Measurements from ENCODE around the gene FSIP1. TPM values are rescaled to one million over a fixed set of nuclear protein-coding genes. Genes with fewer than 3 reads are reported as not detected.

Gene FSIP1
- total RNA-seq, 1 donor: 3.6 TPM

- no peaks in the 10 kb centered on the region for H3K9me3 ChIP-seq (ENCODE audit: low read depth, low read length)
- no peak overlapping the region for H3K4me3 ChIP-seq (ENCODE audit: insufficient read depth, low read length)
- no peak overlapping the region for H3K27ac ChIP-seq (ENCODE audit: low read depth, low read length)
- no peak for DNase-seq (ENCODE audit: insufficient read length, low spot score, missing footprints)
- H3K36me3 ChIP-seq (ENCODE audit: insufficient read depth, low read length): no peaks in the 10 kb centered on the region
- TF ChIP-seq, protein P1, sequence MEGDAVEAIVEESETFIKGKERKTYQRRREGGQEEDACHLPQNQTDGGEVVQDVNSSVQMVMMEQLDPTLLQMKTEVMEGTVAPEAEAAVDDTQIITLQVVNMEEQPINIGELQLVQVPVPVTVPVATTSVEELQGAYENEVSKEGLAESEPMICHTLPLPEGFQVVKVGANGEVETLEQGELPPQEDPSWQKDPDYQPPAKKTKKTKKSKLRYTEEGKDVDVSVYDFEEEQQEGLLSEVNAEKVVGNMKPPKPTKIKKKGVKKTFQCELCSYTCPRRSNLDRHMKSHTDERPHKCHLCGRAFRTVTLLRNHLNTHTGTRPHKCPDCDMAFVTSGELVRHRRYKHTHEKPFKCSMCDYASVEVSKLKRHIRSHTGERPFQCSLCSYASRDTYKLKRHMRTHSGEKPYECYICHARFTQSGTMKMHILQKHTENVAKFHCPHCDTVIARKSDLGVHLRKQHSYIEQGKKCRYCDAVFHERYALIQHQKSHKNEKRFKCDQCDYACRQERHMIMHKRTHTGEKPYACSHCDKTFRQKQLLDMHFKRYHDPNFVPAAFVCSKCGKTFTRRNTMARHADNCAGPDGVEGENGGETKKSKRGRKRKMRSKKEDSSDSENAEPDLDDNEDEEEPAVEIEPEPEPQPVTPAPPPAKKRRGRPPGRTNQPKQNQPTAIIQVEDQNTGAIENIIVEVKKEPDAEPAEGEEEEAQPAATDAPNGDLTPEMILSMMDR (IDR thresholded peaks at IDR 0.05; ENCODE audit: extremely low read depth, low read depth, low read length): no peak
- H3K4me1 ChIP-seq (ENCODE audit: insufficient read depth, low read length): peaks cover 30% of the 10 kb centered on the region
- H3K4me2 ChIP-seq (ENCODE audit: insufficient read depth, low read length): no peak overlapping the region
- H3K27me3 ChIP-seq (ENCODE audit: insufficient read depth, low read length): no peaks in the 10 kb centered on the region
- H2AFZ ChIP-seq (ENCODE audit: low read length): no peak overlapping the region
- no peaks in the 10 kb centered on the region for H3K79me2 ChIP-seq (ENCODE audit: insufficient read depth, low read length)
- no peaks in the 10 kb centered on the region for H4K20me1 ChIP-seq (ENCODE audit: insufficient read depth, low read length)
Measured at GRCh38 chr15:39743611-39744010, 39.0 kb downstream of the FSIP1 start.

DNA sequence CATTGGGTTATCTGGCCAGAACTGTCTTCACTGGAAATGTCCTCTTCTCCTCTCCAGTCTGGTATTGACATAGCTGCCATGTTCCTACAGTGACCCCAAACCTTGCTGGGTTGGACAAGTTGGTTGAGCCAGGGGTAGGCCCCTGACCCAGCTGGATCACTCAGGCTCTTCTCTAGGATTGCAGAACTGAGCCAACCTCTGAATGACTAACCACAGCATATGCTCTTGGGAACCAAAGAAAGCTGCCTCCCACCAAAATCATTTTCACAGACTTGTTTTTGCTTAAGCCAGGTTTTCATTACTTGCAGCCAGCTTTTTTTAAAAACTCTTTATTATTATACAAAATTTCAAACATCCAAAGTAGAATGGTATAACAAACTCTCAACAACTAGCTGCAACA lies 41.4 kb downstream of the FSIP1 start:
- no peaks in the 10 kb centered on the region for H4K20me1 ChIP-seq (ENCODE audit: insufficient read depth, low read length)
- H3K27ac ChIP-seq (ENCODE audit: low read depth, low read length): no peak overlapping the region
- no peak for DNase-seq (ENCODE audit: insufficient read length, low spot score, missing footprints)
- H3K9me3 ChIP-seq (ENCODE audit: low read depth, low read length): no peaks in the 10 kb centered on the region
- H3K27me3 ChIP-seq (ENCODE audit: insufficient read depth, low read length): no peaks in the 10 kb centered on the region
- H3K36me3 ChIP-seq (ENCODE audit: insufficient read depth, low read length): no peaks in the 10 kb centered on the region
- TF ChIP-seq, protein P1 (IDR thresholded peaks at IDR 0.05; ENCODE audit: extremely low read depth, low read depth, low read length): no peak
- H3K4me1 ChIP-seq (ENCODE audit: insufficient read depth, low read length): peaks cover 9% of the 10 kb centered on the region
- H3K79me2 ChIP-seq (ENCODE audit: insufficient read depth, low read length): no peaks in the 10 kb centered on the region
- no peak overlapping the region for H3K4me2 ChIP-seq (ENCODE audit: insufficient read depth, low read length)
- H3K4me3 ChIP-seq (ENCODE audit: insufficient read depth, low read length): no peak overlapping the region
- no peak overlapping the region for H2AFZ ChIP-seq (ENCODE audit: low read length)

DNA sequence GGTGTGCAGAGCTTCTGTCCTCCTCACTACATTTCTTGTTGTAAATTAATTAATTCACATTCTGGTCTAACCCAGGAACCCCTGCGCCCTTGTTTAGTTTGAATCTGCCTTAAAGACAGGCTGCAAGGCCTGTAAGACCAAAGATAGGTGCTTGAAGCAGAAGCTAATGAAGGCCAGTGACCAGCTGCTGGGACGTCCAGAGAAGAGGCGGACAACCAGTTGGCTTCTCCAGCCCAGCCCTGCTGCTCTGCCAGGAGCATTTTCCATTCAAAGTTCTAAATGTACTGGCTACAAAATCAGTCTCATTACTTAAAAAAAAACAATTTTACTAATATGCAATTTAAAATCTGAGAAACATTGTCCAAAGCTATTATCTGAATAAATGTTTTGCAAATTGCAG lies 43.6 kb downstream of the FSIP1 start:
- DNase-seq (ENCODE audit: insufficient read length, low spot score, missing footprints): no peak
- TF ChIP-seq, protein P1 (IDR thresholded peaks at IDR 0.05; ENCODE audit: extremely low read depth, low read depth, low read length): no peak

GRCh38 chr15:39737196-39737550 lies 45.5 kb downstream of the FSIP1 start:
- no peak overlapping the region for H3K4me3 ChIP-seq (ENCODE audit: insufficient read depth, low read length)
- no peaks in the 10 kb centered on the region for H4K20me1 ChIP-seq (ENCODE audit: insufficient read depth, low read length)
- no peaks in the 10 kb centered on the region for H3K79me2 ChIP-seq (ENCODE audit: insufficient read depth, low read length)
- H3K4me1 ChIP-seq (ENCODE audit: insufficient read depth, low read length): peaks cover 6% of the 10 kb centered on the region
- no peaks in the 10 kb centered on the region for H3K36me3 ChIP-seq (ENCODE audit: insufficient read depth, low read length)
- no peak overlapping the region for H3K4me2 ChIP-seq (ENCODE audit: insufficient read depth, low read length)
- TF ChIP-seq, protein P1 (IDR thresholded peaks at IDR 0.05; ENCODE audit: extremely low read depth, low read depth, low read length): no peak
- H2AFZ ChIP-seq (ENCODE audit: low read length): no peak overlapping the region
- no peaks in the 10 kb centered on the region for H3K27me3 ChIP-seq (ENCODE audit: insufficient read depth, low read length)
- H3K27ac ChIP-seq (ENCODE audit: low read depth, low read length): no peak overlapping the region
- H3K9me3 ChIP-seq (ENCODE audit: low read depth, low read length): no peaks in the 10 kb centered on the region
- no peak for DNase-seq (ENCODE audit: insufficient read length, low spot score, missing footprints)

More for the DNA sequence above, 43.6 kb downstream of the FSIP1 start:
- Histone ChIP-seq H3K27ac (ENCODE audit: low read depth, low read length) (no peak overlapping the region), H2AFZ (ENCODE audit: low read length) (no peak overlapping the region), H3K27me3 (ENCODE audit: insufficient read depth, low read length) (no peaks in the 10 kb centered on the region), H3K4me1 (ENCODE audit: insufficient read depth, low read length) (peaks cover 6% of the 10 kb centered on the region), H3K36me3 (ENCODE audit: insufficient read depth, low read length) (no peaks in the 10 kb centered on the region), H3K4me3 (ENCODE audit: insufficient read depth, low read length) (no peak overlapping the region), H3K79me2 (ENCODE audit: insufficient read depth, low read length) (no peaks in the 10 kb centered on the region), H4K20me1 (ENCODE audit: insufficient read depth, low read length) (no peaks in the 10 kb centered on the region), H3K9me3 (ENCODE audit: low read depth, low read length) (no peaks in the 10 kb centered on the region), H3K4me2 (ENCODE audit: insufficient read depth, low read length) (no peak overlapping the region)

All from osteoblast (primary cell).